Measurements from ENCODE around the gene WWP2. TPM values are rescaled to one million over a fixed set of nuclear protein-coding genes. Genes with fewer than 3 reads are reported as not detected.
A peak's percentile ranks its signal among the peaks of the same experiment; 100 is the strongest.

The WWP2 gene
- total RNA-seq, 1 donor: 28.5 TPM

- H3K4me3 ChIP-seq (ENCODE audit: low read depth, low read length): no peak overlapping the region
- peak; percentile 24 for DNase-seq (ENCODE audit: low read depth)
- TF ChIP-seq CTCF (IDR thresholded peaks at IDR 0.05; ENCODE audit: insufficient read depth, low read depth, low read length): no peak
Observed at GRCh38 chr16:69880640-69881133, 118.6 kb downstream of the WWP2 start.

GRCh38 chr16:69881141-69881540, 119.0 kb downstream of the WWP2 start:
- no peak for DNase-seq (ENCODE audit: low read depth)
- TF ChIP-seq CTCF (IDR thresholded peaks at IDR 0.05; ENCODE audit: insufficient read depth, low read depth, low read length): no peak
- no peak overlapping the region for H3K4me3 ChIP-seq (ENCODE audit: low read depth, low read length)

GRCh38 chr16:69883744-69884143, 121.6 kb downstream of the WWP2 start:
- no peak overlapping the region for H3K4me3 ChIP-seq (ENCODE audit: low read depth, low read length)
- no peak for TF ChIP-seq CTCF (IDR thresholded peaks at IDR 0.05; ENCODE audit: insufficient read depth, low read depth, low read length)
- DNase-seq (ENCODE audit: low read depth): no peak

- DNase-seq (ENCODE audit: low read depth): no peak
Observed at GRCh38 chr16:69885722-69886121, 123.6 kb downstream of the WWP2 start.

GRCh38 chr16:69886726-69887125, 124.6 kb downstream of the WWP2 start:
- DNase-seq (ENCODE audit: low read depth): no peak
- no peak for TF ChIP-seq CTCF (IDR thresholded peaks at IDR 0.05; ENCODE audit: insufficient read depth, low read depth, low read length)
- no peak overlapping the region for H3K4me3 ChIP-seq (ENCODE audit: low read depth, low read length)

More at GRCh38 chr16:69885722-69886121, 123.6 kb downstream of the WWP2 start:
- TF ChIP-seq CTCF (IDR thresholded peaks at IDR 0.05; ENCODE audit: insufficient read depth, low read depth, low read length): no peak
- no peak overlapping the region for H3K4me3 ChIP-seq (ENCODE audit: low read depth, low read length)

- no peak overlapping the region for H3K4me3 ChIP-seq (ENCODE audit: low read depth, low read length)
- DNase-seq (ENCODE audit: low read depth): no peak
- no peak for TF ChIP-seq CTCF (IDR thresholded peaks at IDR 0.05; ENCODE audit: insufficient read depth, low read depth, low read length)
Observed at GRCh38 chr16:69888005-69888590, 126.0 kb downstream of the WWP2 start.
